ENCODE results near the gene RAB9A. TPM values are rescaled to one million over a fixed set of nuclear protein-coding genes. Genes with fewer than 3 reads are reported as not detected.

The RAB9A gene
- total and polyA plus RNA-seq, 2 of the 8 experiments (the other 6 are each of a cell fraction or from before 2014, with no cell fraction given) = 21.8 to 34.0 TPM

- TF ChIP-seq EZH2 (IDR thresholded peaks at IDR 0.05; ENCODE audit: low read depth, low read length, severe bottlenecking) (no peak), BRCA1 (IDR thresholded peaks at IDR 0.05; ENCODE audit: low read depth, low read length) (no peak), SIRT6 (IDR thresholded peaks at IDR 0.05; ENCODE audit: low read length) (no peak), CBX8 (IDR thresholded peaks at IDR 0.05; ENCODE audit: borderline replicate concordance, low read depth, low read length) (no peak)
Measured at GRCh38 chrX:13716455-13716854, 27.5 kb downstream of the RAB9A start (continued).

Data from H1 (cell line).